Esophagus muscularis mucosa (tissue), 4 donors: Measurements from ENCODE around the gene NACA2. TPM values are rescaled to one million over a fixed set of nuclear protein-coding genes. Genes with fewer than 3 reads are reported as not detected.

Experiments used
- DNase-seq: peaks from one replicate; pipeline ENCODE4 v3.0.0-alpha.2; 2017; ENCODE audit errors: extremely low spot score
- H3K27ac ChIP-seq, 4 donors: fragments of 200-600 bp; sonication (generic); replicated peaks in 1 of 4; 1 replicate in 3 of 4; 2 replicates in 1 of 4; pipeline ENCODE4 v1.5.1; 2016 to 2019; ENCODE audit warnings: mild to moderate bottlenecking in 1 of 4
- H3K27me3 ChIP-seq, 4 donors: fragments of 200-600 bp; sonication (generic); one replicate each; pipeline versions ENCODE4 v1.5.1 to v1.6.0; 2016 to 2019
- H3K36me3 ChIP-seq, 4 donors: fragments of 200-600 bp; sonication (generic); one replicate each; pipeline ENCODE4 v1.5.1; 2016 to 2019
- H3K4me1 ChIP-seq, 4 donors: fragments of 200-600 bp; sonication (generic); one replicate each; pipeline ENCODE4 v1.5.1; 2016 to 2019
- H3K4me3 ChIP-seq, 4 donors: fragments of 200-600 bp; sonication (generic); 1 replicate in 2 of 4; 2 replicates in 2 of 4; pipeline ENCODE4 v1.5.1; 2016 to 2019; ENCODE audit warnings: mild to moderate bottlenecking in 4 of 4, moderate library complexity in 1 of 4
- H3K9me3 ChIP-seq, 4 donors: fragments of 200-600 bp; sonication (generic); 1 replicate in 3 of 4; 2 replicates in 1 of 4; pipeline ENCODE4 v1.5.1; 2016 to 2019
- CTCF ChIP-seq, 3 experiments: fragments of 200-600 bp in 2 of 3; fragments of 450-650 bp in 1 of 3; sonication (generic) in 2 of 3; IDR thresholded peaks; one replicate each; pipeline ENCODE4 v1.5.1; 2017 to 2019; ENCODE audit warnings: antibody characterized with exemption in 3 of 3, mild to moderate bottlenecking in 2 of 3, moderate library complexity in 1 of 3
- EP300 ChIP-seq: sonication (generic); formaldehyde crosslinking; IDR thresholded peaks from one replicate; pipeline ENCODE4 v1.6.1; 2017; ENCODE audit warnings: antibody characterized with exemption
- POLR2A ChIP-seq: fragments of 450-650 bp; IDR thresholded peaks from one replicate; pipeline ENCODE4 v1.6.1; 2017; ENCODE audit warnings: antibody characterized with exemption, moderate library complexity, mild to moderate bottlenecking, low read depth
- POLR2AphosphoS5 ChIP-seq, 2 donors: sonication (generic); formaldehyde crosslinking; IDR thresholded peaks; one replicate each; pipeline ENCODE4 v1.6.1; 2017; ENCODE audit warnings: antibody characterized with exemption in 2 of 2
- WGBS: methylation state at CpG from one replicate; pipeline ENCODE4 v1.1.5; 2018; 5-methylcytosine and 5-hydroxymethylcytosine counted together
- intact Hi-C: fragments of 100-400 bp; cut with DNase I; formaldehyde crosslinking; loops from one replicate; pipeline ENCODE4 v1.15.1; 2023
- total RNA-seq, 4 donors: library from RNA; depleted of rRNA; stranded (reverse); fragments of >200 nt; gene quantifications; one replicate each; pipeline versions ENCODE4 v1.1.0 to v1.2.1, GENCODE V29; 2016

The NACA2 gene
- total RNA-seq, 4 donors from 2014 or later: not detected

GRCh38 chr17:61598014-61598413 lies 7.0 kb upstream of the NACA2 start:
- DNase-seq: no peak
- H3K9me3 ChIP-seq: no peaks in the 10 kb centered on the region
- H3K4me1 ChIP-seq: no peaks in the 10 kb centered on the region
- H3K27ac ChIP-seq: no peak overlapping the region
- WGBS: 72% methylated on average over 2 of the region's 2 CpGs
- intact Hi-C loops: no loop called here
- H3K4me3 ChIP-seq: no peak overlapping the region
- TF ChIP-seq EP300: no peak
- TF ChIP-seq POLR2A: no peak
- TF ChIP-seq POLR2AphosphoS5 (IDR thresholded peaks at IDR 0.05): no peak
- H3K27me3 ChIP-seq: peaks cover 0 to 11% (median 0%) of the 10 kb centered on the region in 4 donors
- H3K36me3 ChIP-seq: no peaks in the 10 kb centered on the region

- Histone ChIP-seq H3K36me3 (no peaks in the 10 kb centered on the region), H3K27me3 (peaks cover 0 to 15% (median 0%) of the 10 kb centered on the region in 4 donors), H3K27ac (no peak overlapping the region), H3K4me3 (no peak overlapping the region), H3K9me3 (no peaks in the 10 kb centered on the region), H3K4me1 (no peaks in the 10 kb centered on the region)
- no peak for DNase-seq
- 86% methylated on average over 3 of the region's 3 CpGs for WGBS
- intact Hi-C loops: no loop called here
- no peak for TF ChIP-seq POLR2AphosphoS5 (IDR thresholded peaks at IDR 0.05)
- TF ChIP-seq POLR2A: no peak
- no peak for TF ChIP-seq EP300
- no peak for TF ChIP-seq CTCF (IDR thresholded peaks at IDR 0.05)
Observed at GRCh38 chr17:61597607-61598006, 6.6 kb upstream of the NACA2 start.

GRCh38 chr17:61595418-61596186 lies 4.6 kb upstream of the NACA2 start:
- TF ChIP-seq EP300: no peak
- Histone ChIP-seq H3K27me3 (peaks cover 0 to 27% (median 0%) of the 10 kb centered on the region in 4 donors), H3K4me3 (no peak overlapping the region), H3K9me3 (no peaks in the 10 kb centered on the region), H3K36me3 (no peaks in the 10 kb centered on the region), H3K27ac (no peak overlapping the region), H3K4me1 (no peaks in the 10 kb centered on the region)
- 59% methylated on average over 7 of the region's 7 CpGs for WGBS
- no peak for DNase-seq
- intact Hi-C loops: no loop called here

- WGBS: 96% methylated on average over 5 of the region's 5 CpGs
- H3K27me3 ChIP-seq: peaks cover 0 to 27% (median 0%) of the 10 kb centered on the region in 4 donors
- intact Hi-C loops: no loop called here
- DNase-seq: no peak
- H3K4me1 ChIP-seq: no peaks in the 10 kb centered on the region
- H3K27ac ChIP-seq: no peak overlapping the region
- H3K36me3 ChIP-seq: no peaks in the 10 kb centered on the region
- TF ChIP-seq CTCF (IDR thresholded peaks at IDR 0.05) (no peak), EP300 (no peak), POLR2AphosphoS5 (IDR thresholded peaks at IDR 0.05) (no peak), POLR2A (no peak)
- no peaks in the 10 kb centered on the region for H3K9me3 ChIP-seq
- no peak overlapping the region for H3K4me3 ChIP-seq
Observed at GRCh38 chr17:61594294-61594825, 3.3 kb upstream of the NACA2 start.

- WGBS: 32% methylated on average over 7 of the region's 7 CpGs
Observed at GRCh38 chr17:61593426-61593825, 2.4 kb upstream of the NACA2 start.

More at GRCh38 chr17:61593426-61593825, 2.4 kb upstream of the NACA2 start:
- Histone ChIP-seq H3K27me3 (peaks cover 0 to 27% (median 0%) of the 10 kb centered on the region in 4 donors), H3K27ac (no peak overlapping the region), H3K4me3 (no peak overlapping the region), H3K4me1 (no peaks in the 10 kb centered on the region), H3K36me3 (no peaks in the 10 kb centered on the region), H3K9me3 (no peaks in the 10 kb centered on the region)
- DNase-seq: no peak
- intact Hi-C loops: no loop called here
- TF ChIP-seq POLR2AphosphoS5 (IDR thresholded peaks at IDR 0.05) (no peak), EP300 (no peak), POLR2A (no peak), CTCF (IDR thresholded peaks at IDR 0.05) (no peak)
